Endometrial microvascular endothelial cells (primary cell): ENCODE data around the gene SENP8. TPM values are rescaled to one million over a fixed set of nuclear protein-coding genes. Genes with fewer than 3 reads are reported as not detected.
"Not testable (repeated sequence)": the region's sequence is repeated elsewhere in the genome, so short reads cannot be mapped to it uniquely, and the experiment has no call there.

ENCODE experiments used
- in situ Hi-C: cut with HindIII; loops from 2 replicates; pipeline ENCODE4 v1.10.0; 2017; ENCODE audit warnings: low sequenced_read_pairs, low pct_unique_long_range_greater_than_20kb; ENCODE audit errors: inconsistent ontology term
- total RNA-seq: library from RNA; depleted of rRNA; stranded (reverse); fragments of >200 nt; gene quantifications from one replicate; pipeline ENCODE4 v1.2.3, GENCODE V29; 2015; ENCODE audit errors: inconsistent ontology term

The SENP8 gene
- total RNA-seq, 1 donor from 2014 or later: 2.0 TPM

- in situ Hi-C loops: no loop called here
Observed at GRCh38 chr15:72170691-72171090, 52.5 kb downstream of the SENP8 start.

- in situ Hi-C loops: not testable (repeated sequence)
Observed at GRCh38 chr15:72171978-72172377, 53.8 kb downstream of the SENP8 start.

- in situ Hi-C loops: no loop called here
Observed at GRCh38 chr15:72172796-72173195, 54.6 kb downstream of the SENP8 start.

GRCh38 chr15:72173401-72173800 is 55.2 kb downstream of the SENP8 start:
- in situ Hi-C loops: no loop called here

DNA sequence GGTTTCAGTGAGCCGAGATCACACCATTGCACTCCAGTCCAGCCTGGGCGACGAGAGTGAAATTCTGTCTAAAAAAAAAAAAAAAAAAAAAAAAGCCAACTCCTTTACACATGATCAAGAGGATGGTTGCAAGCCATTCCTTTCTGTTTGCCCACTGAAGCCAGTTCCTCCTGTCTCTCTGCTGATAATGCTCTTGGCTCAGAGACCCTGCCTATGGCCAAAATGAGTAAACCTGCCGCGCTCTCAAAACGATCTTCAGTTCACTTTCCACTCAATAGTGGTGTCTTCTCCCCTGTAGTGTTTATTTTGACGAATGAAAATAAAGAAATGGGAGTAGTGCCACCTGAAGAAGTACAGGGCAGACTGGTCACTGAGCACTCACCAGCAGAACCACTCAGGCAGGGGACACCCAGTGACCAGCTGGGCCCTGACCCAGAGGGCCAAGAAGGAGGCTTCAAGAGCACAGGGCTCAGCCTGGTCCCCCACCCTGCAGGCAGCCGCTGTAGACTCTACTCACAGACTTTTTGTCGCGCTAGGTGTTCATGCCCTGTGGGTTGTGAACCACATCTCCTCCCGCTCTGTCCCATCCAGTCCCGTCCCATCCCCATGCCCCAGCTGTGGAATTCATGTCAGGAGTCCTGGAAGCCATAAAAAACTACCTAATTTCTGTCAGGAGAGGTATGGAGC is 55.8 kb downstream of the SENP8 start:
- in situ Hi-C loops: no loop called here

DNA sequence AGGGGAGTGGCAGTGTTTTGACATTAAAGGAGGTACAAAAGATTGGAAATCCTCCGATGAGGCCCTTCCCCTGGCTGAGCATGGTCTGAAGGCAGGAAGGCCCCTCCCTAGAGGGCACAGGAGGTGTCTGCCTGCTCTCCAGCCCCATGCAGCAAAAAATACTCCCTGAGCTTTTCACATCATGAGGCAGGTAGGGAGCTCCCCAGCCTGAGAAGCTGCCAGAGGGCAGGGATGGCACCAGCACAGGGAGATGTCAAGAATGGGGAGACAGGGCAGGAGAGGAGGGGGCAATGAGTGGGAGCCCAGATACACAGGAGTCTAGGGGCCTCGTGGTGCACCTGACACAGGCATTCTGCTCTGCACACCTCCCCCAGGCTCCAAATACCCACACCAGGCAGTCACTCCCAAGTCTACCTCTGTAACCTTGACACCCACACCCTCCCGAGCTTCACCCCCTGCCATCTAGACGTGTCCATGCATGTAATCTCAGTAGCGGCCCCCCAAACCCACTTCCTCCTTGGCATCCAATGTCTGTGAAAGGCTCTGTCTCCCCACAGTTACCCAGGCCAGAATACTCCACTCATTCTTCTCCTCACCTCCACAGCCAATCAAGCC is 56.5 kb downstream of the SENP8 start:
- in situ Hi-C loops: no loop called here

DNA sequence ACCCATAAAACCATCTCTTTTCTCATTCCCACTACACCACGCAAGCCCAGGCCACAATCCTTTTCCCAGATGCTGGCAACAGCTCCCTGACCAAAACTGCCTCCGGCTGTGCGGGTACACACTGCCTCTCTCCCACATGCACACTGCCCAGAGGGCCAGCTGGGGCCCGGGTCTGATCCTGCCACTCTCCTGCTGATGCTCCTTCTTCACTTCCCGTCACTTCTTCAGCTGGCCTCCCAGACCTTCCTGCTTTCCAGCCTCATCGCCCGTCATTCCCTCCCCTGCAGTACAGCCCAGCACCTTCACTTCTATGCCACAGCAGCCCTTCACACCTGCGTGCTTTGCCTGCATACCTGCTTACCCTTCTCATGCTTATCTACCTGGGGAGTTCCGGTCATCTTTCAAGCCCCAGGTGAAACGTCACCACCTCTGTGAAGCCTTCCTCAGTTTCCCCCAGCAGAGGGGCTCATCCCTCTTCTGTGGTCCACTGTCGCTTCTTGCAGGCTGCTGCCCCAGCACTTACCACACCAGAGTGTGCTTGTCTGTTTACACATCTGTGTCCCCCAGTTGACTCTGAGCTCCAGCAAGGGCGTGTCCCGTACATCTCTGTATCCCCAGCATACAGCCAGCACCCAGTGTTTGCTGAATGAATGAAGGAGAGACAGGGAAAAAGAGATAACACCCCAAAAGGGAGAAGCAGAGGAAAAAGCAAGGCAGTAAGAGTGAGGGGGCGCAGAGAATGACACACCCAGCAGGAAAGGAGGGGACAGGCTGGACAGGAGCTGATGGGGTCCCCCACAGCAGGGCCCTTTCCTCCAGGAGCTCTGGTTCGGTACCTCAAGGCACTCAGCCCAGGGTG is 57.2 kb downstream of the SENP8 start:
- in situ Hi-C loops: no loop called here

DNA sequence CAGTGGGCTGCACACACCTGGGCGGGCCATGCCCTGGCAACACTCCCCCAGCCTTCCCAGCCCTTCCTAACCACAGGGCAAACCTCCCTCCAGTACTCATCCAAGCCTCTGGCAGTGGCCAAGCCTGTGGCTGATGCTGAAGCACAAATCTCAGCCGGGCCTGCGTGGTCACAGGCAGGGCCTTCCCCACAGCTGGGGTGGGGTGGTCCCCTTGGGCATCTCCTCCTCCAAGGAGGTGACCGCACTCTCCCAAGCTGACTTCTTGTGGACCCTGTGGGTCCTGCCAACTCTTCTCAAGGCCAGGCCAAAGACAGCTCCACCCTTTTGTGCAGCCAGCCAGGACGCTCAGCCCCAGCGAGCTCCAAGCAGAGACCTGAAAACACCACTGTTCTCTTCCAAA is 58.0 kb downstream of the SENP8 start:
- in situ Hi-C loops: no loop called here

DNA sequence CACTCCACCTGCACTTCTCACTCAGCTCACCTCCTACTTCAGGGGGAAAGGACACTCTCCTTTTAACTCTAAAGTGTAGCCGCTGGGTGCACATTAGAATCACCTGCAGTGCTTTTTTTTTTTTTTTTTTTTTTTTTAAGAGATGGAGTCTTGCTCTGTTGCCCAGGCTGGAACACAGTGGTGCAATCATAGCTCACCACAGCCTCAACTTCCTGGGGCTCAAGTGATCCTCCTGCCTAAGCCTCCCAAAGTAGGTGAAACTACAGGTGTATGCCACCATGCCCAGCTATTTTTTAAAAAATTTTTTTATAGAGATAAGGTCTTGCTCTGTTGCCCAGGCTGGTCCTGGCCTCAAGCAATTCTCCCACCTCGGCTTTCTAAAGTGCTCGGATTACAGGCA is 58.5 kb downstream of the SENP8 start:
- in situ Hi-C loops: no loop called here

DNA sequence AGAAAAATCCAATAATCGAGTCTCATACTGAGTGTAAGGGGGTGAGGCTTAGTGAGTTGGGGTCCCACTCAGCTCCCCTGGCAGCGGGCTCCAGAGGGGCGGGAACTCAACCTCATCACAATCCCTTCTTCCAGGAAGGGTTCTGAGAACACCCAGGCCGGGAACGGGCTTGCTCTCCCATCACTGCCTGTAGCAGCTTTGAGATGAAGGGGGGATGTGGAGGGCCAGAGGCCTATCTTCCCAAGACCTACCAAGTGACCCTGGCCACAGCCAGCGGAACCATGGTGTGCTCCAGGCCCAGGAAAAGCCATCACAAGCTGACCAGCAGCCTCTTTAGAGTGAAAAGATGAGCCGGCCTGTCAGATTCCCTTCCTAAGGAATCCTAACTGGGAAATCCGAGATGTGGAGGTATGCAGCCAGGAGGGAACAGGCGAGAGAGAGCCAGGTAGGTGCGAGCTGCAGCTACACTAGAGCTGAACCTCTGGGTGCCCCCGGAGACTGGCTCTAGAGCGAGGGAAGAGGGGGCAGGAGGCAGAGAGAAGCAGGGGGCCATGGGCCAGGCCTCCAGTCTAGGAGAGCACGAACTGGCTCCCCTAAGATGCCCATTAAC is 60.9 kb downstream of the SENP8 start:
- in situ Hi-C loops: no loop called here

DNA sequence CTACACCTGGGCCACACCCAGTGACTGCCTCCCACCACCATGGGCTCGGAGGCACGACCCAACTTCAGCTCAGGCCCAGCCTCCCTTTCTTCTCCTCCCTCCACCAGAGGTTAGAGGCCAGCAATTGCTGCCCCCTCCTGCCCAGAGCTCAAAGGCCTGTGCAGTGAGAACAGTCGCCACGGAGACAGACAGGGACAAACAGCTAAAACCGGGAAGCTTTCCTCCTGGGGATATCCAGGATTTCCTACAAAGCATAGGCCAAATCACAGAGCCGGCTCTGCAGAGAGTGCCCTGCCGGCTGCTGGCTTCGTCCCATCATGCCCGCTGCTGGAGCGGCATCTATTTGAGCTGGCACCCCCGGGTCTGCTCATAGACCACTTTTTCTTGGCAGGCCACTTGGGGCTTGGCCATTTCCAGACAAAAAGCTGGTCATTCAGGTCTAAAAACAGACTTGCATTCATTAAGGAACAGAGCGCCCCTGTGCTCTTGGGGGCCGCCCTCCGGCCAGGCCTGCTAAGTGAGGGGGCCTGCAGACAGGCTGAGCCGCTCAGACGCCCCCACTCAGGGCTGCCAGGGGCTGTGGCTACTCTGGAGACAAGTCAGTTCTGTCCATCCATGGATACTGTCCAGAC is 61.9 kb downstream of the SENP8 start:
- in situ Hi-C loops: no loop called here

- in situ Hi-C loops: no loop called here
Observed at GRCh38 chr15:72180761-72181324, 62.6 kb downstream of the SENP8 start.

DNA sequence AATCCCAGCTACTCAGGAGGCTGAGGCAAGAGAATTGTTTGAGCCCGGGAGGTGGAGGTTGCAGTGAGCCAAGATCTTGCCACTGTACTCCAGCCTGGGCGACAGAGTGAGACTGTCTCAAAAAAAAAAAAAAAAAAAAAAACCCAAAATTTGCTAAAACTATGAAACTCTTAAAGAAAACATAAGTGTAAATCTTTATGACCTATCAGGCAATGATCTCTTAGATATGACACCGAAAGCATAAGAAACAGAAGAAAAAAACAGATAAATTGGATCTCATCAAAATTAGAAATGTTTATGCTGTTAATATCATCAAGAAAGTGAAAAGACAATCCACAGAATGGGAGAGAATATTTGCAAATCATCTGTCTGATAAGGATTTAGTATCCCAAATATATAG is 64.0 kb downstream of the SENP8 start:
- in situ Hi-C loops: no loop called here

- in situ Hi-C loops: no loop called here
Observed at GRCh38 chr15:72182673-72183072, 64.5 kb downstream of the SENP8 start.

DNA sequence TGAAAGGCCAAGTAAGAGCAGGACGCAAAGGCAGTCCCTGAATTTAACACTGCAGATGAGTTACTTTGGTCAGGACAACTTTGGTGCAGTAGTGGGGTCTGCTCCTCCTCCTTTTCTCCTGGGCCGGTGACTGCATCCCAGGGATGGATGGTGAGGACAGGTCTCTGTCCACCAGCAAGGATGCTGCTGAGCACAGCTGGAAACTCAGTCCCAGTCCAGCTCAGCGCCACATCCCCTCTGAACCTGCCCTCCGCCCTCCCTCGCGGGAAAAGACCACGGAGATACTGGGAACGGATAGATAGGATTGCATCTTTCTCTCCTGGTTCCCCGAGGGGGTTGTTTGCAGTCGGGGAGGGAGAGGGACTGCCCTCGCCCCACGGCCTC is 65.6 kb downstream of the SENP8 start:
- in situ Hi-C loops: no loop called here

DNA sequence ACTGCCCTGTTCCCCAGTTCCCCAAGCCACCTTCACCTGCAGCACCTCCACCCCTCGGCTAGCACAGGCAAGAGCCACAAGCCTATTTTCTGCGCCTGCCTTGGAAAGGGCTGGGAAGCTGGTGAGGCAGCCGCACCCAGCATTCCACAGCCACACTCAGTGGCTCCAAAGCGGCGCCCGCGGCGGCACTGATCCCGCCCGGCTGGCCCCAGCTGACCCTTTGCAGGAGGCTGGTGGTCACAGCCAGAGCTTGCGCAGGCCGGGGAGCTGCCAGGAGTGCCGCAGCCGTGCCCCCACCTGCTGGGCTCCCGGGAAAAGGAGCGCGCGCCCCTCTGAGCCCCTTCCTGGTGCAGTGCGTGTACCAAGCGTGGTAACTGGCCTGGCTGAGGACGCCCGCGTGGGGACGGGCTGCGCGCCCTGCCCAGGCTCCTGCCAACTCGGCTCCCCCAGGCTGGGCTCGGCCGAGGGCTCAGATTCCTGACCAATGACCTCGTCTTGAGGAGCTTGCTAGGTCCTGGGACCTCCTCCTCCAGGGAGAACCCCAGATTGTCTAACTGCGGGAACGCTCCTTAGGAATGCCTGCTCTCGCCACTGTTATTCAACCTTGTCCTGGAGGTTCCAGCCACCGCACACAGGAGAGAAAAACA is 66.1 kb downstream of the SENP8 start:
- in situ Hi-C loops: no loop called here

- in situ Hi-C loops: no loop called here
Observed at GRCh38 chr15:72189250-72189902, 71.2 kb downstream of the SENP8 start.

DNA sequence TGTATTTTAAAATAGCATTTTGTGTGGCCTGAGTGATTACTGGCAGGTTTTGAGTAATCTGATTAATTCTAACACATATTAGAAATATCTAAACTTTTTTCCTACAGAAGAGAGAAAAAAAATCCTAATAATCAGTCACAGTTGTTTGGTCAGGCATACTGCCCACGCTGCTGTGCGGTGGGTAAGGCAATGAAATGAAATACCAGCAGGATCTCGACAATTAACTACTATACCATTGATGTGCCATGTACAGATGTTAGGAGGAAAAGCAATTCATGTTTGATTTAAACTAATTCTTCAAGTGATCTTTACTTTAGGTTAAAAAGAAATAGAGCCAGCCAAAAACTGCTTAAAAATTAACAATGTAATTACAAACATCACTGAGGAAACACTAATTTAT is 74.2 kb downstream of the SENP8 start:
- in situ Hi-C loops: no loop called here
